HG03159 (cell line): ENCODE results near the gene HOXA1.
"Not testable (repeated sequence)": the region's sequence is repeated elsewhere in the genome, so short reads cannot be mapped to it uniquely, and the experiment has no call there.

ENCODE experiments used
- ATAC-seq: cut with Tn5 transposase; IDR thresholded peaks from one replicate; pipeline ENCODE4 v1.9.1; 2021; ENCODE audit warnings: mild to moderate bottlenecking, moderate library complexity; ENCODE audit not compliant: unreplicated experiment

HOXA1 gene

DNA sequence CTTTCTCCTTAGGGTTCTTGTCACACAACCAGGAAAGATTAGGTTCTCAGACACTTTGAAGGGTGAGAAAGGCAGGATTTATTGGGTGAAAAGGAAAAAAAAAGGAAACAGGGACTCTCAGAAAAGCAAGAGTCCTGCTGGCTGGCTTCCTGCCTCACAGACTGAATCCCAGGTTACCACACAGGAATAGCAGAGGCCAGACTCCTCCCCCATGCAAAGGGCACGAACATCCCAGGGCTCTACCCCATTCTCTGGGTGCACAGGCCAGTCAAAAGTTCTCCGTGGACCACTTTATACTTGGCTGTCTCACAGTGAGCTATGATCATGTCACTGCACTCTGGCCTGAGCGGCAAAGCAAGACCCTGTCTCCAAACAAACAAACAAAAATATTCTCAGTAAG is 42.6 kb downstream of the HOXA1 start:
- ATAC-seq: no peak

DNA sequence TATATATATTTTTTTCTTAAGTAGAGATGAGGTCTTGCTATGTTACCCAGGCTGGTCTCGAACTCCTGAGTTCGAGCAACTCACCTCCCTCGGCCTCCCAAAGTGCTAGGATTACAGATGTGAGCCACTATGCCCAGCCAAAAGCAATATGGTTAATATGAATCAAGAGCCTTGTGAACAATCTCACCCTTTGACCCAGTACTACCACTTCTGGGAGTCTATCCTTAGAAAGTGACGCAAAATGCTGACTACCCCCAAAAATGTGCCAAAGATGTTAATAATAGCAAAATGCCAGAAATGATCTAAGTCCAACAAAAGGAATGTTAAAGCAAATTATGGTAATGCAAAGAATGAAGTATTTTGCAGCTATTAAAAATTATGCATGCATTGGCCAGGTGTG is 44.3 kb downstream of the HOXA1 start:
- ATAC-seq: no peak

DNA sequence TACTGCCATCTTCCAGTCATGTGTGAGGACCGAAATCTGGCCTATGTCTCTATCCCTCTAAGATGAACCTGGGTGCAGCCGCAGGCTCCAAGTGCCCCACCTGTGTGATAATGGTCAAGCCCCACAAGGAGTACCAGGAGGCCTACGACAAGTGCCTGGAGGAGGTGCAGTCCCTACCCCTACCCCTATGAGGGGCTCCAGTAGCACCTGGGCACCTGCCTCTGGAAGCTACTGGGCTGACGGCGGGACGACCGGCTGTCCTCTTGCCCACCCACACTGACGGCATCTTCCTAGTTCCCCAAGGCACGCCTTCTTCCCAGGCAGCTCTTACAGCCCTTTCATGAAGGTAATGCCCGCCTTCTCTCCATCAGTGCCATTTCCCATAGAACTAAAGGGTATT is 47.4 kb downstream of the HOXA1 start:
- no peak for ATAC-seq

DNA sequence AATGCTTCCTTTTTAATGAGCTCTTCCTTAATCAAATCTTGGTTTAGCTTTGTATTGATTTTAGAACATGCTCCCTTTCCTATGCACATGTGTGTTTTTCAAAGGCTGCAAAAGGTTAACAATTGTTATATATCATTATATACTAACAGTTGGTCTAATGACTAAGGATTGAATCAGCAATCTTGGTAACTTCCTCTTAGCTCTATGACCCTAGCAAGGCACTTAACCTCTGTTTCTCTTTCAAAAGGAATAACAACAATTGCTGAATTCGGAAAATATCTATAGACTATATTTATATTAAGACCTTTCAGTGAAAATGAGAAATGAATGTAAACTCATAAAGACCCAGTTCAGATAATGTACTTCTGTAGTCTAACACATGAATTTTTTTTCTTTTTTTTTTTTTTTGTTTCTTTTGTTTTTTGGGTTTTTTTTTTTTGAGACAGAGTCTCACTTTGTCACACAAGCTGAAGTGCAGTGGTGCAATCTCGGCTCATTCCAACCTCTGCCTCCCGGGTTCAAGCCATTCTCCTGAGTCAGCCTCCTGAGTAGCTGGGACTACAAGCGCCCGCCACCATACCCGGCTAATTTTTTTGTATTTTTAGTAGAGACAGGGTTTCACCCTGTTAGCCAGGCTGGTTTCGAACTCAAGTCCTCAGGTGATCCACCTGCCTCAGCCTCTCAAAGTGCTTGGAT is 48.8 kb downstream of the HOXA1 start:
- no peak for ATAC-seq

- ATAC-seq: not testable (repeated sequence)
These were observed 49.8 kb downstream of the HOXA1 start for GRCh38 chr7:27045972-27046371.

DNA sequence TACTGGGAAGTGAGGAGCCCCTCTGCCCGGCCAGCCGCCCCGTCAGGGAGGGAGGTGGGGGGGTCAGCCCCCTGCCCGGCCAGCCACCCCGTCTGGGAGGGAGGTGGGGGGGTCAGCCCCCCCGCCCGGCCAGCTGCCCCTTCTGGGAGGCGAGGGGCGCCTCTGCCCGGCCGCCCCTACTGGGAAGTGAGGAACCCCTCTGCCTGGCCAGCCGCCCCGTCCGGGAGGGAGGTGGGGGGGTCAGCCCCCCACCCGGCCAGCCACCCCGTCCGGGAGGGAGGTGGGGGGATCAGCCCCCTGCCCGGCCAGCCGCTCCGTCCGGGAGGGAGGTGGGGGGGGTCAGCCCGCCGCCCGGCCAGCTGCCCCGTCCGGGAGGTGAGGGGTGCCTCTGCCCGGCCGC is 50.7 kb downstream of the HOXA1 start:
- ATAC-seq: not testable (repeated sequence)
